Esophagus squamous epithelium (tissue), 5 donors: ENCODE data around the gene DHX30. TPM values are rescaled to one million over a fixed set of nuclear protein-coding genes. Genes with fewer than 3 reads are reported as not detected.

Experiments
- DNase-seq: peaks from one replicate; lab custom pipeline; 2025; lab: John Stamatoyannopoulos, UW
- H3K27ac ChIP-seq, 4 donors: fragments of 200-600 bp; sonication (generic); one replicate each; pipeline ENCODE4 v1.5.1; 2016 to 2019; ENCODE audit warnings: mild to moderate bottlenecking in 1 of 4
- H3K27me3 ChIP-seq, 4 donors: fragments of 200-600 bp; sonication (generic); 1 replicate in 3 of 4; 2 replicates in 1 of 4; pipeline versions ENCODE4 v1.5.1 to v1.6.0; 2017 to 2021; ENCODE audit warnings: antibody characterized with exemption in 1 of 4
- H3K36me3 ChIP-seq, 3 donors: fragments of 200-600 bp; sonication (generic); one replicate each; pipeline ENCODE4 v1.5.1; 2016 to 2019
- H3K4me1 ChIP-seq, 3 donors: fragments of 200-600 bp; sonication (generic); one replicate each; pipeline ENCODE4 v1.5.1; 2017 to 2019
- H3K4me3 ChIP-seq, 4 donors: fragments of 200-600 bp; sonication (generic); 1 replicate in 3 of 4; 2 replicates in 1 of 4; pipeline ENCODE4 v1.5.1; 2016 to 2019; ENCODE audit warnings: mild to moderate bottlenecking in 2 of 4, moderate library complexity in 1 of 4
- H3K9me3 ChIP-seq, 3 donors: fragments of 200-600 bp; sonication (generic); one replicate each; pipeline ENCODE4 v1.5.1; 2016 to 2019
- POLR2A ChIP-seq, 4 donors: fragments of 450-650 bp; IDR thresholded peaks; one replicate each; pipeline ENCODE4 v1.6.1; 2017; ENCODE audit warnings: antibody characterized with exemption in 4 of 4, mild to moderate bottlenecking in 4 of 4, moderate library complexity in 3 of 4
- WGBS, 2 donors: methylation state at CpG; one replicate each; pipeline ENCODE4 v1.1.5; 2018; 5-methylcytosine and 5-hydroxymethylcytosine counted together
- intact Hi-C: fragments of 100-400 bp; cut with DNase I; formaldehyde crosslinking; loops from one replicate; pipeline ENCODE4 v1.15.0; 2022
- total RNA-seq, 4 donors: library from RNA; depleted of rRNA; stranded (reverse); fragments of >200 nt; gene quantifications; one replicate each; pipeline ENCODE4 v1.1.0, GENCODE V29; 2016
- TF ChIP-seq, protein P1 (sequence below), 6 experiments: fragments of 450-650 bp in 4 of 6; fragments of 200-600 bp in 2 of 6; sonication (generic) in 2 of 6; IDR thresholded peaks; one replicate each; pipeline ENCODE4 v1.5.1; 2016 to 2019; ENCODE audit warnings: antibody characterized with exemption in 6 of 6, mild to moderate bottlenecking in 4 of 6, moderate library complexity in 4 of 6
- donor health status: DM: yes; HTN: yes; CAD: no.

Gene DHX30
- total RNA-seq, 4 donors from 2014 or later: 32.8 to 63.5 (median 44.8) TPM

DNA sequence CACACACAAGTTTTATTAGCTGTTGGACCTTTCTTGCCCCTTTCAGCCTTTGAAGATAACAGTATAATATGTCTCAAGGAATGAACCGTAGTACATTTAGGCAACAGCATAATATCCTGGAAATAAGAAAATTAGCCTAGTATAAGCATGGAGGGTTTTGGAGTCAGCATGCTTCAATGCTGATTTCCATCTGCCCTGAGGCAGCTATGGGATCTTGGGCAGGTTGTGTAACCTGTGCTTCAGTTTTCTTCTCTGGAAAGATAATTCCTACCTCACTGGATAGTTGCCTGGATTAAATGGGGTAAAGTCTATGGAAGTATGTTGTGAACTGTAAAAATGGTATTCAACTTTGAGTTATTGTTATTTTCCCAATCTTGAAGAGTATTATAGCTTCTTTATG is 1.6 kb downstream of the DHX30 start:
- intact Hi-C loops: no loop called here
- WGBS, 2 donors: 85 to 92% methylated on average over 1 of the region's 1 CpG
- DNase-seq: no peak

DNA sequence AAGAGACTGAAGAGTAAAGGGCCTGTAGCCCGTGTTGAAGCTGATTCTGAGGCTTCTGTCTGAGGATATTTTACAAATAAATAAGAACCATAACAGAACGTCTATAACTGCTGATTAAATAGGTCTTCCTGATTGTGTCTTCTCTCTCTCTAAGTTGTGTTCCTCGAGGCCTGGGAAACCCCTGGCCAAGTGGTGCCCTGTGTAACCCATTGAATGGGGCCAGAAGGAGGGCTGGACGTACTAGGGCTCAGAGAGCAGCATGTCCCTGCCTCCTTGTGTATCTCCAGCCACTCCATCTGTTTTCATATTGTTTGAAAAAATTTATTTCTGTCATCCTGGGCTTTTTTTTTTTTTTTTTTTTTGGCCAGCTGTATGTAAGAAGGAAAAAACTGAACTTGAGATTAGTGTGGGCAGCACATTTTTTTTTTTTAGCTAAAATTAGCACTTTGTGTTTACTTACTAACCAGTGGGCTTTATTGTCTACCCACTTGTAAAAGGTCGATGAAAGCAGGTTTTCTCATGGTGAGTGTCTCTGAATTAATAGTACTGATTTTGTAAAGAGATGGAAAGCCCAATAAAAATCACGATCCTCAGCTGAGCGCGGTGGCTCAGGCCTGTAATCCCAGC is 10.7 kb downstream of the DHX30 start:
- Histone ChIP-seq H3K27me3 (no peaks in the 10 kb centered on the region), H3K4me1 (no peaks in the 10 kb centered on the region), H3K36me3 (peaks cover 0 to 95% (median 21%) of the 10 kb centered on the region in 3 donors), H3K9me3 (no peaks in the 10 kb centered on the region), H3K27ac (no peak overlapping the region), H3K4me3 (no peak overlapping the region)
- intact Hi-C loops: no loop called here
- TF ChIP-seq, protein P1, sequence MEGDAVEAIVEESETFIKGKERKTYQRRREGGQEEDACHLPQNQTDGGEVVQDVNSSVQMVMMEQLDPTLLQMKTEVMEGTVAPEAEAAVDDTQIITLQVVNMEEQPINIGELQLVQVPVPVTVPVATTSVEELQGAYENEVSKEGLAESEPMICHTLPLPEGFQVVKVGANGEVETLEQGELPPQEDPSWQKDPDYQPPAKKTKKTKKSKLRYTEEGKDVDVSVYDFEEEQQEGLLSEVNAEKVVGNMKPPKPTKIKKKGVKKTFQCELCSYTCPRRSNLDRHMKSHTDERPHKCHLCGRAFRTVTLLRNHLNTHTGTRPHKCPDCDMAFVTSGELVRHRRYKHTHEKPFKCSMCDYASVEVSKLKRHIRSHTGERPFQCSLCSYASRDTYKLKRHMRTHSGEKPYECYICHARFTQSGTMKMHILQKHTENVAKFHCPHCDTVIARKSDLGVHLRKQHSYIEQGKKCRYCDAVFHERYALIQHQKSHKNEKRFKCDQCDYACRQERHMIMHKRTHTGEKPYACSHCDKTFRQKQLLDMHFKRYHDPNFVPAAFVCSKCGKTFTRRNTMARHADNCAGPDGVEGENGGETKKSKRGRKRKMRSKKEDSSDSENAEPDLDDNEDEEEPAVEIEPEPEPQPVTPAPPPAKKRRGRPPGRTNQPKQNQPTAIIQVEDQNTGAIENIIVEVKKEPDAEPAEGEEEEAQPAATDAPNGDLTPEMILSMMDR (IDR thresholded peaks at IDR 0.05): no peak
- TF ChIP-seq POLR2A (IDR thresholded peaks at IDR 0.05): no peak
- no peak for DNase-seq
- 71 to 75% methylated on average over 7 to 8 of the region's 8 CpGs for WGBS, 2 donors

More for the DNA sequence above, 1.6 kb downstream of the DHX30 start:
- H3K36me3 ChIP-seq: peaks cover 0 to 44% (median 10%) of the 10 kb centered on the region in 3 donors
- no peak overlapping the region for H3K4me3 ChIP-seq
- TF ChIP-seq, protein P1 (IDR thresholded peaks at IDR 0.05): no peak
- TF ChIP-seq POLR2A (IDR thresholded peaks at IDR 0.05): no peak
- no peaks in the 10 kb centered on the region for H3K9me3 ChIP-seq
- H3K27me3 ChIP-seq: no peaks in the 10 kb centered on the region
- no peak overlapping the region for H3K27ac ChIP-seq
- H3K4me1 ChIP-seq: peaks cover 0 to 27% (median 17%) of the 10 kb centered on the region in 3 donors

DNA sequence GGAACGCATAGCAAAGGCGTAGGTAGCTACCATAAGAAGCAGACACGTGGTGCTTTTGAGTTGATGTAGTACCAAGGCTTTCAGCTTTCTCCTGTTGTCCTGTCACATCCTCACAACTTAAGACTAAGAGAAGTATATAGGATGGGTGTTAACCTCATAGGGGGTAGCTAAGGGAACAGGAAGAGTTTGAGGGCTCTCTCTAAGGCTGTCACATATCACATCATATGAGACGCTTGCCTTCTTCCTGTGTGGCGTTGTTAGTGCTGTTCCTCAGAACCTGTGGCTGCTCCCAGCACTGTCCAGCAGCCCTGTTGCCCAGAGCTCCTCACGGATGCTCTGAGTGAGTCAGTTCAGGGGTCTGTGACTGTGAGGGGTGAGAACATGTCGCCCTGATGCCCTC is 14.7 kb downstream of the DHX30 start:
- H3K9me3 ChIP-seq: no peaks in the 10 kb centered on the region
- no peaks in the 10 kb centered on the region for H3K27me3 ChIP-seq
- no peak overlapping the region for H3K27ac ChIP-seq
- WGBS, 2 donors: 85 to 92% methylated on average over 5 to 6 of the region's 7 CpGs
- DNase-seq: no peak
- no peaks in the 10 kb centered on the region for H3K4me1 ChIP-seq
- TF ChIP-seq, protein P1 (IDR thresholded peaks at IDR 0.05): no peak
- TF ChIP-seq POLR2A (IDR thresholded peaks at IDR 0.05): no peak
- peaks cover 0 to 95% (median 0%) of the 10 kb centered on the region in 3 donors for H3K36me3 ChIP-seq
- H3K4me3 ChIP-seq: no peak overlapping the region
- intact Hi-C loops: no loop called here

DNA sequence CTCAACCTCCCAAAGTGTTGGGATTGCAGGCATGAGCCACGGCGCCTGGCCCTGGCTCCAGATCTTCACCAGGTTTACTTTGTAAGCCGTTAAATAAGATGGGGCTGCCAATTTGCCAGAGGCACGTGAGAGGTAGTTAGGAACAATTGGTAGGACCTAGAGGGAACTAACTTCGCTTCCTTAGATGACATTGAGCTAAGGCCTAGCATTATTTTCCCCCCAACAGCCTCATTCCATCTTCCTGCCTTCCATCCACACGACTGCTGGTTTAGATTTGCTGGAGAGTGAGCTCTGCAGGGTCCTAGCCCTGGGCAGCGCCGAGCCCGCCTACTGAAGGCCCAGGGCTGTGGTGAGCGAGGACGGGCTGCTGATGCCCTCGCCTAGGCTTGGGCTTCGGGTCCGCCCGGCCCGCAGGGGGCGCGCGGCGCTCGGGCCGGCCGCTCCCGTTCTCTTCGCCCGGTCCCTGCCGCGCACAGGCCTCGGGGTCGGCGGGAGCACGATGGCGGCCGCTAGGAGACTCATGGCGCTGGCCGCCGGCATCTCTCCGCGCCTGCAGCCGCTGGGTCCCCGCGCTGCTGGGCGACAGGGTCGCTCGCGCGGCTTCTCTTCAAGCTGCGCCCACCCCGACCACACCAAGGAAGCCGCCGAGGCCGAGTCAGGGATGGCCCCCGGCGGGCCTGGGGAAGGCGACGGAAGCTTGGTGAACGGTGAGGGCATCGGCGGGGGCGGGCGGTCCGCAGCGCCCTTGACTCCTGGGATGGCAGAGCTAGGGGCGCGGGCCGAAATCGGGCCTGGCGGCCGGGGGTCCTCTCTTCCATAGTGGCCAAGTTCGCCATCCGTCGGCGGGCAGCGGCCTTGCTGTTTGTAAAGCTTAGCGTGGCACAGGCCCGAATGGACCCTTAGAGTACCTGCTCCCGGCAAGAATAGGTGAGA is 21.9 kb downstream of the DHX30 start:
- 6 to 37% methylated on average over 5 to 17 of the region's 77 CpGs for WGBS, 2 donors
- no peaks in the 10 kb centered on the region for H3K9me3 ChIP-seq
- peak overlapping the region; percentile 81 to 89 (median 86) for H3K4me3 ChIP-seq
- H3K36me3 ChIP-seq: peaks cover 12 to 57% (median 18%) of the 10 kb centered on the region in 3 donors
- H3K4me1 ChIP-seq: peaks cover 8 to 30% (median 19%) of the 10 kb centered on the region in 3 donors
- H3K27me3 ChIP-seq: no peaks in the 10 kb centered on the region
- TF ChIP-seq POLR2A (IDR thresholded peaks at IDR 0.05): peak in 1 of 4 donors; percentile 13
- TF ChIP-seq, protein P1 (IDR thresholded peaks at IDR 0.05): peak; percentile 75 to 88 (median 82)
- intact Hi-C loops: no loop called here
- no peak for DNase-seq
- peak overlapping the region; percentile 72 to 90 (median 84) for H3K27ac ChIP-seq
